ENCODE data around the gene GGT1.
"Not testable (repeated sequence)": the region's sequence is repeated elsewhere in the genome, so short reads cannot be mapped to it uniquely, and the experiment has no call there.

DNA sequence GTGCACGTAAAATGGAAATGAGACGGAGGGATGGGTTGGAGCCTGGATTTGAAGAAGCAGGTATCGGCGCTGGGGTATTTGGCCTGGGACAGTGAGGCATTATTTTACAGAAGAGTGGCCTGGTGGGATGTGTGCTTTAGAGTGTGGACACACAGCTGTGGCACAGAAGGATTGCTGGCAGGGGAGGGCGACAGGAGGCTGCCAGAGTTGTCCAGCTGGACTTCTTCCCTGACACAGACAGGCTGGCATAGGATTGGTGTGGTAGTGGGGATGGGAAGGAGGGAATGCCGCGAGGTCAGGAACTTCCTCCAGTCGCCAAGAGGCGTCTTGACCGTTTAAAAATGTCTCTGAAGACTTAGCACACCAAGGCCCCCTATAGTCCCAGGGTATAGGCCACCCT, 64.9 kb downstream of the GGT1 start:
- TF ChIP-seq EZH2phosphoT487 (IDR thresholded peaks at IDR 0.05; ENCODE audit: low read depth, severe bottlenecking, unreplicated experiment); EZH2 (IDR thresholded peaks at IDR 0.05; ENCODE audit: borderline replicate concordance): not testable (repeated sequence)
- TF ChIP-seq, protein P1, sequence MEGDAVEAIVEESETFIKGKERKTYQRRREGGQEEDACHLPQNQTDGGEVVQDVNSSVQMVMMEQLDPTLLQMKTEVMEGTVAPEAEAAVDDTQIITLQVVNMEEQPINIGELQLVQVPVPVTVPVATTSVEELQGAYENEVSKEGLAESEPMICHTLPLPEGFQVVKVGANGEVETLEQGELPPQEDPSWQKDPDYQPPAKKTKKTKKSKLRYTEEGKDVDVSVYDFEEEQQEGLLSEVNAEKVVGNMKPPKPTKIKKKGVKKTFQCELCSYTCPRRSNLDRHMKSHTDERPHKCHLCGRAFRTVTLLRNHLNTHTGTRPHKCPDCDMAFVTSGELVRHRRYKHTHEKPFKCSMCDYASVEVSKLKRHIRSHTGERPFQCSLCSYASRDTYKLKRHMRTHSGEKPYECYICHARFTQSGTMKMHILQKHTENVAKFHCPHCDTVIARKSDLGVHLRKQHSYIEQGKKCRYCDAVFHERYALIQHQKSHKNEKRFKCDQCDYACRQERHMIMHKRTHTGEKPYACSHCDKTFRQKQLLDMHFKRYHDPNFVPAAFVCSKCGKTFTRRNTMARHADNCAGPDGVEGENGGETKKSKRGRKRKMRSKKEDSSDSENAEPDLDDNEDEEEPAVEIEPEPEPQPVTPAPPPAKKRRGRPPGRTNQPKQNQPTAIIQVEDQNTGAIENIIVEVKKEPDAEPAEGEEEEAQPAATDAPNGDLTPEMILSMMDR (IDR thresholded peaks at IDR 0.05; ENCODE audit: poor library complexity) = not testable (repeated sequence)

Measured in hepatocyte (in vitro differentiated cells).